HepG2 (cell line): ENCODE measurements around the gene GPR42.

Source experiments
- ARHGAP35 ChIP-seq: sonication (generic); formaldehyde crosslinking; IDR thresholded peaks from 2 replicates; pipeline ENCODE4 v1.9.0; 2022; ENCODE audit warnings: mild to moderate bottlenecking, inconsistent platforms, moderate library complexity, missing genetic modification reagents, borderline replicate concordance
- POLR2A ChIP-seq, 2 experiments: IDR thresholded peaks; 2 replicates each; pipeline ENCODE4 v1.6.1; 2011; ENCODE audit warnings: low read depth in 2 of 2, low read length in 2 of 2, mild to moderate bottlenecking in 1 of 2, moderate library complexity in 1 of 2; ENCODE audit not compliant: insufficient read depth in 1 of 2
- RELA ChIP-seq: sonication (generic); formaldehyde crosslinking; IDR thresholded peaks from 2 replicates; pipeline ENCODE4 v1.4.0; 2020; ENCODE audit warnings: missing genetic modification reagents
- SAP130 ChIP-seq: IDR thresholded peaks from 2 replicates; pipeline ENCODE4 v1.6.1; 2016; ENCODE audit warnings: low read depth
- SOX6 ChIP-seq, 2 experiments: fragments of 450-650 bp in 1 of 2; sonication (generic) in 1 of 2; formaldehyde crosslinking in 1 of 2; IDR thresholded peaks; 2 replicates each; pipeline versions ENCODE4 v1.4.0 to v1.6.1; 2017 to 2020; ENCODE audit warnings: antibody characterized with exemption in 1 of 2, mild to moderate bottlenecking in 1 of 2, missing genetic modification reagents in 1 of 2
- ZFAT ChIP-seq: sonication (generic); formaldehyde crosslinking; conservative IDR thresholded peaks from 2 replicates; pipeline ENCODE4 v1.8.1; 2023; ENCODE audit warnings: missing genetic modification reagents, inconsistent platforms
- ZNF317 ChIP-seq: sonication (generic); formaldehyde crosslinking; IDR thresholded peaks from 2 replicates; pipeline ENCODE4 v1.5.0; 2020; ENCODE audit warnings: mild to moderate bottlenecking, missing genetic modification reagents
- TF ChIP-seq, protein P1 (sequence below): sonication (generic); formaldehyde crosslinking; IDR thresholded peaks from 2 replicates; pipeline ENCODE4 v1.5.0; 2020; ENCODE audit warnings: mild to moderate bottlenecking, missing genetic modification reagents, moderate library complexity

DNA sequence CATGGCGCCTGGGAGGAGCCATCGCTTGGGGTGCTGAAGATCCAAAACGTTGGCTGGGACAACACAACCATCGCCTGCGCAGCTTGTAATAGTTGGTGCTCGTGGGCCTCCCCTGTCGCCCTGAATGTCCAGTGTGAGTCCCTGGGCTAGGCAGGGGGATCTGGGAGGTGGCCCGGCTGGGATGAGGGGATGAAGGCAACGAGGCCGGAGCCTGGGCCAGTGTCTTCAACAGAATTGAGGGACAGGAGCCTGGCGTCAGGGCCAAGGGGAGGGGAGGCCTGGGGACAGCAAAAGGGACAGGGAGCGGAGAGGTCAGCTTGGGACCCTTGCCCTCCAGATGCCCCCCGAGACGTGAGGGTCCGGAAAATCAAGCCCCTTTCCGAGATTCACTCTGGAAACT, 29.9 kb upstream of the GPR42 start:
- TF ChIP-seq POLR2A (IDR thresholded peaks at IDR 0.05; ENCODE audit: insufficient read depth in 1 of 2, low read depth in 2 of 2, low read length in 2 of 2) (no peak), SAP130 (CRISPR knock-in tag) (no peak), RELA (CRISPR knock-in tag) (no peak), ARHGAP35 (CRISPR knock-in tag) (no peak), ZNF317 (CRISPR knock-in tag) (no peak), SOX6 (IDR thresholded peaks at IDR 0.05) (no peak), SOX6 (CRISPR knock-in tag; IDR thresholded peaks at IDR 0.05) (no peak), ZFAT (CRISPR knock-in tag) (no peak)
- TF ChIP-seq, protein P1, sequence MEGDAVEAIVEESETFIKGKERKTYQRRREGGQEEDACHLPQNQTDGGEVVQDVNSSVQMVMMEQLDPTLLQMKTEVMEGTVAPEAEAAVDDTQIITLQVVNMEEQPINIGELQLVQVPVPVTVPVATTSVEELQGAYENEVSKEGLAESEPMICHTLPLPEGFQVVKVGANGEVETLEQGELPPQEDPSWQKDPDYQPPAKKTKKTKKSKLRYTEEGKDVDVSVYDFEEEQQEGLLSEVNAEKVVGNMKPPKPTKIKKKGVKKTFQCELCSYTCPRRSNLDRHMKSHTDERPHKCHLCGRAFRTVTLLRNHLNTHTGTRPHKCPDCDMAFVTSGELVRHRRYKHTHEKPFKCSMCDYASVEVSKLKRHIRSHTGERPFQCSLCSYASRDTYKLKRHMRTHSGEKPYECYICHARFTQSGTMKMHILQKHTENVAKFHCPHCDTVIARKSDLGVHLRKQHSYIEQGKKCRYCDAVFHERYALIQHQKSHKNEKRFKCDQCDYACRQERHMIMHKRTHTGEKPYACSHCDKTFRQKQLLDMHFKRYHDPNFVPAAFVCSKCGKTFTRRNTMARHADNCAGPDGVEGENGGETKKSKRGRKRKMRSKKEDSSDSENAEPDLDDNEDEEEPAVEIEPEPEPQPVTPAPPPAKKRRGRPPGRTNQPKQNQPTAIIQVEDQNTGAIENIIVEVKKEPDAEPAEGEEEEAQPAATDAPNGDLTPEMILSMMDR: no peak
